HepG2 (cell line): ENCODE data around the gene MIB1. TPM values are rescaled to one million over a fixed set of nuclear protein-coding genes. Genes with fewer than 3 reads are reported as not detected.
A peak's percentile ranks its signal among the peaks of the same experiment; 100 is the strongest.

Experiments
- CEBPZ ChIP-seq: IDR thresholded peaks from 2 replicates; pipeline ENCODE4 v1.6.1; 2012; ENCODE audit warnings: low read length, improper control_type of control experiment
- FOXJ3 ChIP-seq: sonication (generic); formaldehyde crosslinking; IDR thresholded peaks from 2 replicates; pipeline ENCODE4 v1.4.0; 2020; ENCODE audit warnings: missing genetic modification reagents, mild to moderate bottlenecking, borderline replicate concordance
- MEIS1 ChIP-seq: sonication (generic); formaldehyde crosslinking; IDR thresholded peaks from 2 replicates; pipeline ENCODE4 v1.9.0; 2021; ENCODE audit warnings: mild to moderate bottlenecking, missing genetic modification reagents, moderate library complexity, borderline replicate concordance
- NR1H2 ChIP-seq: sonication (generic); formaldehyde crosslinking; IDR thresholded peaks from 2 replicates; pipeline ENCODE4 v1.8.1; 2022; ENCODE audit warnings: low read depth, missing genetic modification reagents, borderline replicate concordance
- ZBTB43 ChIP-seq: sonication (generic); formaldehyde crosslinking; conservative IDR thresholded peaks from 2 replicates; pipeline ENCODE4 v1.4.0; 2020; ENCODE audit warnings: missing genetic modification reagents
- ZBTB49 ChIP-seq: sonication (generic); formaldehyde crosslinking; IDR thresholded peaks from 2 replicates; pipeline ENCODE4 v1.4.0; 2020; ENCODE audit warnings: missing genetic modification reagents, borderline replicate concordance
- ZNF572 ChIP-seq: sonication (generic); formaldehyde crosslinking; IDR thresholded peaks from 2 replicates; pipeline ENCODE4 v1.5.1; 2020; ENCODE audit warnings: mild to moderate bottlenecking, missing genetic modification reagents
- ZNF883 ChIP-seq: sonication (generic); formaldehyde crosslinking; IDR thresholded peaks from 2 replicates; pipeline ENCODE4 v1.5.1; 2020; ENCODE audit warnings: mild to moderate bottlenecking, missing genetic modification reagents; ENCODE audit errors: not compliant biosample characterization
- ZXDC ChIP-seq: sonication (generic); formaldehyde crosslinking; IDR thresholded peaks from 2 replicates; pipeline ENCODE4 v1.5.0; 2020; ENCODE audit warnings: mild to moderate bottlenecking, missing genetic modification reagents
- polyA plus RNA-seq, 8 experiments: library from polyadenylated mRNA; depleted of rRNA in 3 of 8; stranded (reverse) in 7 of 8; unstranded in 1 of 8; fragments of >200 nt; fragmentation: Illumina TruSeq in 4 of 8; extraction: Trizol in 4 of 8; gene quantifications; 2 replicates each; pipeline versions ENCODE4 v1.2.1 to v1.2.3, GENCODE V29; 2011 to 2016; ENCODE audit warnings: low read depth in 4 of 8, missing spikeins in 1 of 8, mixed read lengths in 1 of 8; ENCODE audit not compliant: insufficient read depth in 1 of 8
- total RNA-seq, 5 experiments: library from RNA; depleted of rRNA; stranded (reverse); fragments of >200 nt; fragmentation: Illumina TruSeq; extraction: Trizol; gene quantifications; 2 replicates each; pipeline ENCODE4 v1.2.3, GENCODE V29; 2016; ENCODE audit warnings: low read depth in 1 of 5
- TF ChIP-seq, protein P1 (sequence below): sonication (generic); formaldehyde crosslinking; IDR thresholded peaks from 2 replicates; pipeline ENCODE4 v1.5.0; 2020; ENCODE audit warnings: missing genetic modification reagents
- TF ChIP-seq, protein P2 (sequence below): sonication (generic); formaldehyde crosslinking; IDR thresholded peaks from 2 replicates; pipeline ENCODE4 v1.4.0; 2020; ENCODE audit warnings: missing genetic modification reagents, mild to moderate bottlenecking, borderline replicate concordance
- TF ChIP-seq, protein P3 (sequence below): IDR thresholded peaks from 2 replicates; pipeline ENCODE4 v1.6.1; 2016; ENCODE audit warnings: missing genetic modification reagents, missing compliant biosample characterization

Gene MIB1
- total and polyA plus RNA-seq, 2 of the 13 experiments (the other 11 are each of a cell fraction or from before 2014, with no cell fraction given): 12.0 to 47.0 TPM

DNA sequence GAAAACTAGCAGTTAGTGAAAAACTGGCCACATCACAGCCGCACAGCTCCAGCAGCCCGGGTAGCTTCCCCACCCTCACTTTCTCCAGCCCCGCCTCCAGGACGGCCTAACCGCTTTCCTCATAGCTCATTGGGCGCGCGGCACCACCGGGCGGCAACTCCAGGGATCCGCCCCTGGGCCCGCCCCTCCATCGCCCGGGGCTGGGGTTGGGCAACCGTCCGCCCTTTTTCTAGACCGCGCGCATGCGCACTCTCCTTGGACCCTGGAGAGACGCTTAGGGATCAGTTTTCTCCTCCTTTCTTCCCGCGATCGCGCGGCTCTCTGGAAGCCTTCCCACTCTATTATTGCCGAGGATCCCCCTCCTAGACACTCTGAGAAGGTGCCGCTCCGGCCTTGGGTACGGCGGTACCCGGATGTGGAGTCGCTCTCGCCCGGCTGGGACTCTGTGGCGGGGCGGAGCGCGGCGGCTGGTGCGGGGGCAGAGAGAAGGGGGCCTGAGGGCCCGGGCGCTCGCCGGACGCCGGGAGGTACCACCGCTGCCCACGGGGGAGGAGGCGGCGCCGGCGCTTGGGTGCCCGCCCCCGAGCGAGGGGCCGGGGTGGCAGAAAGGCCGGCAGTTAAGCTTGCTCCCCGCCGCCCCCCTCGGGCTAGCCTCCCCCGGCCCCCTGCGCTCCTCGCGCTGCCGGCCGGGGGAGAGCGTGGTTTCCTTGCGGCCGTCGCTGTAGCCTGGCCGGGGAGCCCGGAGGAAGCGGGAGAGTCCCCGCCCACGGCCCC lies at the start of gene MIB1 (continued):
- TF ChIP-seq, protein P1, sequence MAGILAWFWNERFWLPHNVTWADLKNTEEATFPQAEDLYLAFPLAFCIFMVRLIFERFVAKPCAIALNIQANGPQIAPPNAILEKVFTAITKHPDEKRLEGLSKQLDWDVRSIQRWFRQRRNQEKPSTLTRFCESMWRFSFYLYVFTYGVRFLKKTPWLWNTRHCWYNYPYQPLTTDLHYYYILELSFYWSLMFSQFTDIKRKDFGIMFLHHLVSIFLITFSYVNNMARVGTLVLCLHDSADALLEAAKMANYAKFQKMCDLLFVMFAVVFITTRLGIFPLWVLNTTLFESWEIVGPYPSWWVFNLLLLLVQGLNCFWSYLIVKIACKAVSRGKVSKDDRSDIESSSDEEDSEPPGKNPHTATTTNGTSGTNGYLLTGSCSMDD: no peak
- TF ChIP-seq, protein P2, sequence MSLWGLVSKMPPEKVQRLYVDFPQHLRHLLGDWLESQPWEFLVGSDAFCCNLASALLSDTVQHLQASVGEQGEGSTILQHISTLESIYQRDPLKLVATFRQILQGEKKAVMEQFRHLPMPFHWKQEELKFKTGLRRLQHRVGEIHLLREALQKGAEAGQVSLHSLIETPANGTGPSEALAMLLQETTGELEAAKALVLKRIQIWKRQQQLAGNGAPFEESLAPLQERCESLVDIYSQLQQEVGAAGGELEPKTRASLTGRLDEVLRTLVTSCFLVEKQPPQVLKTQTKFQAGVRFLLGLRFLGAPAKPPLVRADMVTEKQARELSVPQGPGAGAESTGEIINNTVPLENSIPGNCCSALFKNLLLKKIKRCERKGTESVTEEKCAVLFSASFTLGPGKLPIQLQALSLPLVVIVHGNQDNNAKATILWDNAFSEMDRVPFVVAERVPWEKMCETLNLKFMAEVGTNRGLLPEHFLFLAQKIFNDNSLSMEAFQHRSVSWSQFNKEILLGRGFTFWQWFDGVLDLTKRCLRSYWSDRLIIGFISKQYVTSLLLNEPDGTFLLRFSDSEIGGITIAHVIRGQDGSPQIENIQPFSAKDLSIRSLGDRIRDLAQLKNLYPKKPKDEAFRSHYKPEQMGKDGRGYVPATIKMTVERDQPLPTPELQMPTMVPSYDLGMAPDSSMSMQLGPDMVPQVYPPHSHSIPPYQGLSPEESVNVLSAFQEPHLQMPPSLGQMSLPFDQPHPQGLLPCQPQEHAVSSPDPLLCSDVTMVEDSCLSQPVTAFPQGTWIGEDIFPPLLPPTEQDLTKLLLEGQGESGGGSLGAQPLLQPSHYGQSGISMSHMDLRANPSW: no peak
- TF ChIP-seq ZXDC (CRISPR knock-in tag) (no peak), ZNF883 (peak; percentile 43), ZBTB43 (peak; percentile 60), CEBPZ (no peak), MEIS1 (CRISPR knock-in tag) (peak; percentile 66), NR1H2 (CRISPR knock-in tag) (no peak), ZBTB49 (no peak), FOXJ3 (no peak), ZNF572 (CRISPR knock-in tag) (no peak)
- TF ChIP-seq, protein P3, sequence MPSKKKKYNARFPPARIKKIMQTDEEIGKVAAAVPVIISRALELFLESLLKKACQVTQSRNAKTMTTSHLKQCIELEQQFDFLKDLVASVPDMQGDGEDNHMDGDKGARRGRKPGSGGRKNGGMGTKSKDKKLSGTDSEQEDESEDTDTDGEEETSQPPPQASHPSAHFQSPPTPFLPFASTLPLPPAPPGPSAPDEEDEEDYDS (CRISPR knock-in tag): peak; percentile 94
